CD4-positive, alpha-beta T cell treated with Interleukin-15 for 4 hours (primary cell): ENCODE results near the gene SHROOM3.

ENCODE experiments used
- DNase-seq: peaks from one replicate; pipeline ENCODE4 v3.0.0-alpha.2; 2020; ENCODE audit warnings: low spot score

The SHROOM3 gene

DNA sequence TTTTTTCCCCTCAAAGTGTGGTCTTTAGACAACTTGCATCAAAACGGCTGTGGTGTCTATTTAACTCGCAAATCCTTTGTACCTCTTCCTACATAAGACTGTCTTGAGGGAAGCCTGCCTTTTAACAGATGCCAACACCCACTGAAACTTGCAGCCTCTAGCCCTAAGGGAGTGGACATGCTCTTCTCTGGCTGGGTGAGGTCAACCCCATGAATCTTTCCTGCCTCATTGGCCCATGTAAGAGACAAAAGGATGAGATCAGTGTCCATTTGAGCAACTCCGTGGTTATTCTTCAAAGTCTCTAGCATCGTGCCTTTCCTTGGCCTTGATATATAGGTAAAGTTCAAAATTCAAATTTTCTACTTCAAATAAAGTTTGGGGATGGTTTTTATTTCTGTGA lies 134.7 kb downstream of the SHROOM3 start:
- DNase-seq = no peak

DNA sequence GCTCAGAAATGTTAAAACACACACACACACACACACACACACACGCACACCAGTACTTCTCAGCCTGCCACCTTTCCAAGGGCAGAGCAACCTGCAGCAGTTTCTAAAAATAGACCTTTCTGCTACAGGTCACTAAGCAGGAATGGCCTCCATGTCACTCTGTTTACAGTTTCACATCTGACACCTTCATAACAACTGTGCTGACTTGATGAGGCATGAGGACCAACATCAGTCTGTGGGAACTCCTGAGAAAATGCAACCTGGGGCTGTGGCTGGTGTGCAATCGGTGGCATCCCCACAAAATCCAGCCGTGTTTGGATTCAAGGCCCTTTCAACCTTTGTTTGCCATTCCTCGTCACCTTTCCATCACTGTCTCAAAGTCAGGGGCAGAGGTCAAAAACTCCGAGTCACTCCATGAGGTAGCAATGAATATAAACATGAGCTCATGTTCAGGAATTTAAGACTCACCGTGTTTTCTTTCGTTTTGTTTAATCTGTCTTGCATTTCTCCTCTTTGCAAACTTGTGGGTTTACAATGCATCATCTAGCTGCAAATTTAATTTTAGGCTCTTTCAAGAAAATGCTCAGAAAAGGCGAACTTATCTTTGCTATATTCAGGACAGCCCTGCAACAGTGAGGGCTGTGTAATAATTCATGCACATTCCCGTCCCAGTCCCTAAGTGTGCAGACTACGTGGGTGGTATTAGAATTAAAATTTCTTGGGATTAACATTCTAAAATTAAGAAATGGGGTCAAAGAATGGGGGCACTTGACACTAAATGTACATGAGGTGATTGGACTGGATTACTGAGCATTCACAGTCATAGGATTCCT lies 135.3 kb downstream of the SHROOM3 start:
- DNase-seq = no peak

DNA sequence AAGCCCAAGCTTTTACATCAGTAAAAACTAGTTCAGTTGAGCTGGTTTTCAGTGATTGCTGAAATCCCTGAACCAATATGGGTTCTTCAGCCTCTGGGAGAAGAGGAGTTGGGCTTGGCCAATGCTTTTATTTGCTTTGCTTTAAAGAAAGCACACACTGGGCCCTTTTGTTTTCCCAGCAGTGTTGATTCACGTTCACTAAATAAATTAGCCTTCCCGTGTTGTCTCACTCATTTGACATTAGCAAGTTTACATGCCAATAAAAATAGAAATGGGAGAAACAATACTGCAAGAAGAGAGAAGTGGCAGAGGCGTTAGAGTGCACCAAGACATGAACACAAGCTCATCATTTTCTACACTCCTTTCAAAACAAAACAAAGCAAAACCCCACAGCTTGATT lies 136.2 kb downstream of the SHROOM3 start:
- no peak for DNase-seq

DNA sequence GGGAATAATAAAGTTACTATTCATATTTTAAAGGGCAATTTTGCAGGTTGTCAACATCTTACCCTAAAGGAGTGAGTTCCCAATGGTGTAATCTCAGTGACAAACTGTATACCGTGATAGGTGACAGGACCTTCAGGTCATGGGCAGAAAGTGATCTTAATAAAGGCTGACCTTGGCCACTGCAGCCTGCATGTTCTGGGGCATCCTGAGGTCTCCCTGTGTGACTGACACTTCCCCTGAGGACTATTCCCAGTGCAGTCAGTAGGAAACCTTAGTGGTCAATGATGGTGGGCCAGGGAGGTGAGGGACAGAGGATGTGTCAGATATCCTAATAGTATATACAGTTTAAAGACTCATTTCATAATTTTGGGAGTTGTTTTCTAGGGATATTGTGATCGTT lies 137.2 kb downstream of the SHROOM3 start:
- DNase-seq = no peak

DNA sequence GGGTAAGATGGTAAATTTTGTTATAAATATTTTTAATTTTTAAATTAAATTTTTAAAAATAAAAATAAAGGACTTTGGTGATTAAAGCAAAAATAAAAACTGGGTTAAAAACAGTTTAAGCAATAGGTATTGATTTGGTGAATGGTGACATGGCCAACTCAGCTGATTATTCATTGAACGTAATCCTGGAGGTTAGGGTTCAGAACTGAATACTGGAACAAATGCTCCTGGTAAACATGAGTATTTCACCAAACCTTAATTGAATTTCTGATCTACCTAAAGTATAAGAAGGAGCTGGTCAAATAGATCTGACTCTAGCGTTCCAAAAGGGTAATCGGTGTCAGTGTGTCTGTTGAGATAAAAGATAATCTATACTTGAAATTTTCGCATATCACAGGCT lies 141.8 kb downstream of the SHROOM3 start:
- no peak for DNase-seq

DNA sequence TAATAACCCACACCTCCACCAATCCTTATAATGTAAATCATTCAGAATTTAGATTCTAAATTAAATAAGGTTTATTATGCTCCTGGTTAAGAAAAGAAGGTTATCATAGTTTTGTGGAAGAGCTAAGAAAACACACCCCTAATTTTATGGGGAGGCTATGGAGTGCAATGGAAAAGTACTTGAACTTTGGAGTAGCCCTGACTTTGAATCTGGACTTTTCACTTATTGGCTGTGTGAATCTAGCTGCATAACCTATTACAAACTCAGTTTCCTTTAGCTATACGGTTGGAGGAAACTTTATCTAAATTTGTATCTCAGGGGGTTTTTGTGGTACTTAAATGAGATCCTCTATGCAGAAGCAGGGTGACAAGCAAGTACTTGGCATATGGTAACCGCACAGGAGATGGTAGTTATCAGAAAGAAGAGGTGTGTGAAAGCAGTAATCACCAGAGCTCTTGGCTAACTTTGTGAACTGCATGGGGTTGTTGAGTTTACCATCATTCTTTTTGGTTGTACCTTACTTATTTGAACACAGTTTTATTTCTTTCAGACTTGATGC lies 143.1 kb downstream of the SHROOM3 start:
- DNase-seq = no peak

DNA sequence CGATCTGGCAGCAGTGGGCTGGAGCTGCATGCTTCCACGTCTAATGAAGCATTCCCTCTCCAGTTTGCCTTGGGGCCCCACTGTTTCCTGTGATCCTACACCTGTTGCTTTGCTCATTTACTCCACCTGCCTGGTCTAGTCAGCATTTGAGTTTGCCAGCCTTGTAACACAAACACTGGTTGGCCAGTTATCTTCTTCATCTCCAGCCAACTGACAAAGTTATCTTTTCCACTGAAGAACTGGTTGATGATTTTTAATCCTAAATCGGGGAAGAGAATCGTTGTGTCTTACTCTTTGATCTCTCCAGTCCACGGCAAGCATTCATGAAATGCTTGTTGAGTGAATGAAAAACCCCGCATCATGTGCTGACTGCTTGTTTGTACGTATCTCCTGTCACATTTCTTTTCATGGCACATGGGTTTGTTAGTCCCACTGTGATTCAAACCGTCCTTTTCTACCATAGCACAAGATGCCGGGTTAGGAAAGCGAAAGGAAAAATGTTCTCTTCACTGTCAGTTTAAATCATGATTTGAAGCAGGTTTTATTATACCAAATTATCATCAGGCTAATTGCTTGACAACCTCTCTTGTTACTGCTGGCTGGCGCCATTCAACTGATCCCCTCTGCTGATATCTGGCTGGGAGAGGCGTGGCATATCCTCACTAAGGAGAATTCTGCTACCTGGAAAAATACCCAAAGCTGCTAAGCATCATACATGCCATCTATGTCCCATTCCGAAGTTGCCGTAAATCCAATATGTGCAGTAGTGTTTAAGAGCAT lies 144.8 kb downstream of the SHROOM3 start:
- DNase-seq = no peak

DNA sequence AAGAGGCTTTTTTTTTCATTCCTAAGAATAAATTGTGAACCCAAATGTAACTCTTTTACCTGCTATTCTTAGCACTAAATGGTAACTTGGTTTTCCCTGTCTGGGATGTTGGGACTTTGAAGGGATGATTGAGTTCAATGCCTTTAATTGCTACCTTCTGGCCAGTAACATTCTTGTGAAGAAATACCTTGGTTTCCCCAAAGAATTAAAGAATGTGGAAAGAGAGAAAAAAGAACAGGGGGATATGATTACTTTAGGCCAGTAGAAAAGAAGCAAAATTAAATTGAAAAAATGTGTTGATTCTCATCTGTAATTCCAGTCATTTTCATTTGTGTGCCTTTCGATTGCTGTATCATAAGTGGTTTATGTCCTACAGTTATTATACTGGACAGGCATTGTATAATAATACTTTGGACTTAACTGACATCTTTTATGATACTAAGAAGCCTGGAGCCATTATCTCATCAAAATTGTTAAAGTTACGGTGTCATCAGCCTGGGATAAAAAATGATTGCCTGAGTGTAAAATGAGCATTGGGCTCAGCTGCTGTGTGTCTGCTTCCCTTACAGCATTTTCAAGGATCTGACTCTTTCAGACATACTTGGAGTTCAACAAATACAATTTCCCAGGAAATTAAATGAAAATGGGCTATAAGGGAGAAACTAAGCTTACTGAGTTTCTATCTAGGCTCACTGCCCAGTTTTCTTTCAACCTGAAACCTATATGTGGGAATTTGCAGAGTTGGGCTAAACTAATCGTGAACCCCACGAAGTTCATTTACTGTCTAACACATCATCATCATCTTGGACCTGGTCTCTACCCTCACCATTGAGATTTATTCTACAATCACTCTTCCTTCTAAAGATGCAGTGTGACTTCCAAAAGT lies 146.3 kb downstream of the SHROOM3 start:
- DNase-seq = no peak

DNA sequence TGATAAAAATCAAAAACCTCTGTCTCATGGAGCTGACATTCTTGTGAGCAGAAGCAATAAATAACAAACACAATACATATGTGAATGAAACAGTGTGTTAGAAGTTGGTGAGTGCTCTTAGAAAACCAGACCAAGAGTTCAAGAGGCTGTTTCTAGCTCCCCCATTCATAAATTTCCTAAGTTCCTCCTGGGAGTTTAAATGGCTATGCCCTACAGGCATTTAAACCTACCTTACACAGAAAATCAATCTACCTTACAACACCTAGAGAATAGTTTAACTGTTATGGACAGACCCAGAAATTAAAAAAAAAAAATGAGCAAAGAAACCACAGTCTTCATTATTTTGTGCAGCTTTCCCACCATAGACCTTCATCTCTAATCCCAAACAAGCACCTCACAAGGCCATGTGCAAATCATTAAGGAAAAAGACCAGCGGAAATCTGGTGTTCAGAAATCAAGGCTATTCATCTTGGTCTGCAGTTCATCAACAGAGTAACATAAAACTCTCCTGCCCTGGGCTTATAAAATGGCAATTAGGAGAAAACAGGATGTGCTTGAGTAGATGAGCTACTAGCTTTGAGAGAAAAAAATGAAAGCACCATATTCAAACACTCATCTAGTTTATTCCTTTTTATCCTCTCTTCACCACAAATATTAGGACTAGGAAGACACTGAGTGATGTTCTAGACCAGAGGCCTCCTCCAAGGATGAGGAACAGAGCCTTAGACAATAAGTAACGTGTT lies 147.2 kb downstream of the SHROOM3 start:
- no peak for DNase-seq

DNA sequence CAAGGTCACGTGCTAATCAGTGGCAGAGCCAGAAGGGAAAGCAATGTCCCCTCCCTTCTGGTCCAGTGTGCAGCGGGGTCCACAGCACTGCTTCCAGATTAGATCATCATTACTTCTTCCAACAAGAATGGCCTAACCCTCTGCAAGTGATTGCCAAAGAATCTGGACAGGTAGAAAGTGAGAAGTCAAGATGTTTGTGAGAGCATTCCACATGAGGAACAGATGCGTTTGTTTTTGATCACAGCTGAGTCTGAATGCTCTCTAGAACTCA lies 147.7 kb downstream of the SHROOM3 start:
- no peak for DNase-seq

DNA sequence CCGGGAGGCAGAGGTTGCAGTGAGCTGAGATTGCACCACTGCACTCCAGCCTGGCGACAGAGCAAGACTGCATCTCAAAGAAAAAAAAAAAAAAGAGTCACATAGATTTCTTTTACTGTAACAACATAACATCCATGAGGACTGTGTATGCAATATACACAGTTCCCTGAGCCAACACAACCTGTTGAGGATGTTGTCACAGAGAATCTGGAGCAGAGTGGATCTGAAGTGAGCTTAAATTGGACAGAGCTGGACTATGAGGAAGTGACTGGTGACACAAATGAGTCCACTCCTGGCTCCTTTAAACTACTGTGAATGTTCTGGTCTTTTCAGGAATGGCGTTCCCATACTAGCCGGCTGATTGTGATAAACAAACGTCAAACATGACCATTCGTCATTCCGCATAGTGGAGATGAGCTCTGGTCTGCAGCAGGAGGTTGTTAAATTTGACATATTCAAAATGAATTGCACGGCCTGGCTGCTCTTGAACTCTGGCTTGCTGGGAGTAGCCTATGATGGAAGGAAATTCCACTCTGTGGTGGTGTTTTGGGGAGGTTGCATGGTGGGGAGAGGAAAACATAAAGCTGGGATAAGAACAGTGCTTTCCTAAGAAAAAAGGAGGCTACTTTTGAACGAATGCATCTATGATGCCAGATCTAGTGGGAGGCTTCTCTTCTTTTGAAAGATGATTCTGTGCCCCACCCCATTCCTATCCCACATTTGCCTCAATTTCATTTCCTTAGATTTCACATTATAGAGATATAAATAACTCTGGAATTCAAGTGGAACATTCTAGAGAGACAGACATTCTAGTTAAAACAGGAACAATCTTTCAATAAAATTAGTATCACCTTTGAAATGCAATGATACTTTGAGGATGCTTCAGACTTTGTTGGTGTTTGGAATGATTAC lies 149.5 kb downstream of the SHROOM3 start:
- no peak for DNase-seq

DNA sequence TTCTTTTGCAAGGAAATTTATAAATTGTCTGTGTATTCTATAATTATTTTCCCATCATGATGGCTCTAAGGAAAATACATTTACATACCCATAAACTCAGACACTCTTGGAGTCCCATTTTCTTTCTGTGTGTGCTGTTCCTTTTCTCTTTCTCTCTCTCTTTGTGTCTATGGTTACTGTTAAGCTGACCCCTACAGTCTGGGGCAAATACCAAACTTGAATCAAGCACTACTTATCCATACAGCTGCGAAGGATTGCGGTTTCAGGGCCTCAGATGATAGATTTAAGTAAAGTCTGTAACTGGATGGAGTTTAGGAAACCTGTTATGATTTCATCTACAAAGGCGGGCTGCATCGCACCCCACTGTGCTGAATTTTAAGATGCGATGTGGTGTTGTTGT lies 150.2 kb downstream of the SHROOM3 start:
- no peak for DNase-seq

DNA sequence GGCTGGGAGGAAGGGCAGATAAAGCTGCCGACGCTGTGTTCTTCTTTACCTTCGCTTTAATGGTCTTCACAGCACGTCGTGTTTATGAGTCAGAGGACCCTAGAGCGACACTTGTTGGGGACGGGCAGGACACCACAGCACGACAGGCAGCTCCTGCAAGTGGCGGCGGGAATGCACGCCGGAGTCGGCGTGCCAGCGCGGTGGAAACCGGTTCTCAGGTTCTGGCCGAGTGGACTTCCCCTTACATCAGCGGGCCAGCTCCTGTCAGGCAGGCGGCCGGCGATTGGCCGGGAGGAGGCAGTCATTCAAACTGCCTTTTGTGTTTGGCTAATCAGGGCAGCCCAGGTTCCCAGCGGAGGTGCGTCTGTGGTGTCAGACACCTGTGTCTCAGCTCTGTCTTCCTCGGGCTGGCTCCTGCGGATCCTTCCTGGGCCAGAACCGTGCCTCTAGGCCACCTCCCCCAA lies 150.9 kb downstream of the SHROOM3 start:
- no peak for DNase-seq

DNA sequence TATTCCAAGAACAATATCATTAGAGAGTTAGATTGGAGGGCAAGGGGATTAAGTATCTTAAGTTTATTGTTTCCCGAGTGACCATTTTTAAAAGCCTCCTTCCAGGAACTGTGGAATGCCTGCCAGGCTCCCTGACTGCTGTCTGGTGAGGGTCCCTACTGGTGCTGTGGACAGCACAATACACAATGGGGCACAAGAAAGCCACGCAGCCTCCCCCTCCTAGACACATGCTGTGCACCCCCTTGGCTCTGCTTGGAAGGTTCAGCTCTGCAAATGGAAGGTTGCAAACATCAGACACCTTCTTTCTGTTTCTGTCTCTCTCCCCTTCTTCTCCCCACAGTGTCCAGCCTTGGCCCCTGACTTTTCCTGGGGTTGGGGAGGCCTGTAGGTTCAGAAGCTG lies 153.2 kb downstream of the SHROOM3 start:
- DNase-seq = no peak

DNA sequence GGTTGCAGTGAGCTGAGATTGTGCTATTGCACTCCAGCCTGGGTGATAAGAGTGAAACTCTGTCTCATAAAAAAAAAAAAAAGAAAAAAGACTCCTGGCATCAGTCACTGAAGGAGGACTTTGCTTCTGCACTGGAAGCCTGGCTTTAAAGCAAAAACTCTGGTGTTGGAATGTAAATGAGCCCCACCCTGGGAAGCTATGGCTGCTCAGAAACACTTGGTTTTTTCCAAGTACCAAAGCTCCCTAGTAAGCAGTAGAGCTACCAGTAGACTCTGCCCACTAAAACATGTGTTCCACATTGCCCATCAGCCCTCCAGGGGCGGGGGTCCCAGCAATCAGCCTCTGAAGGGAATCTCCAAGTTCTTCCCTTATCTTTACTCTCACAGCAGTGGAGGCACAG lies 154.4 kb downstream of the SHROOM3 start:
- no peak for DNase-seq

DNA sequence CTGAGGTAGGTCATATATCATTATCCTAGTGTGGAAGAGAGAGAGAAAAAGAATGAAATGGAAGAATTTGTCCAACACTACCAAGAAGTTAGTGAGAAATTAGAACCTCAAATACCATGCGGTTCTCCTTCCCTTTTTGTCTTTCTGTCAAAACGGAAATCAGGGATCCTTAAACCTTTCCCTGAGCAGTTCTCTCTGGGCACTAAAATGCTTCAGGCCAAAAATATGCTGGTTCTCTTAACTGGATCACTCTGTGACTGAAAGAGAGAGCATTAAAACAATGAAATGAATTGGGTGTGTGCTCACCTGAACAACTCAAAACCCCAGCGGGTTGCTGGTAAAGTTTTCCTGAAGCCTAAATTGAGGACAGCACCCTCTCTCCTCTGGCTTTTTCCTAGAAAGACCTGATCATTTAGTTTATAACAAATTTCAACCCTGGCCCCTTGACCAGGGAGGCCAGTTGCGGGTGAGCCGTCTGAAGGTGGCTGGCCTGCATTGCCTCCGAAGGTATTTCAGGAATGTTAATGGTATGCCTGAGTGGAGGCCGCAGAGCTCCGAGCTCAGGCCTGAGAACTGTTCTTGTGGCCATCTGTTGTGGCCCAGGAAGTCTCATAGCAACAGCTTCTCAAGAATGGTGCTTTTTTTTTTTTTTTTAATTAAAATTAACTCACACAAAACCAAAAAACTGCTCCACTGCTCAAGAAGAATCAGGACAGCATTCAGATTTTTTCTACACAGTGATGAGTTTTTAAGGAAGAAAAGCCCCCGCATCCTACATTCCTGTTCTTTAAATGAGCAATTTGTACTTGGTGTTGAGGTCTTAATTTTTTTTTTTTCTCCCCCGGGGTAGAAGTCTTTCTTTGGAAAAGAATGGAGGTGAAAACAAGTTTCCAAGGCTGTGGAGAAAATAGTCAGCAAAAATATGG lies 155.1 kb downstream of the SHROOM3 start:
- DNase-seq = no peak

DNA sequence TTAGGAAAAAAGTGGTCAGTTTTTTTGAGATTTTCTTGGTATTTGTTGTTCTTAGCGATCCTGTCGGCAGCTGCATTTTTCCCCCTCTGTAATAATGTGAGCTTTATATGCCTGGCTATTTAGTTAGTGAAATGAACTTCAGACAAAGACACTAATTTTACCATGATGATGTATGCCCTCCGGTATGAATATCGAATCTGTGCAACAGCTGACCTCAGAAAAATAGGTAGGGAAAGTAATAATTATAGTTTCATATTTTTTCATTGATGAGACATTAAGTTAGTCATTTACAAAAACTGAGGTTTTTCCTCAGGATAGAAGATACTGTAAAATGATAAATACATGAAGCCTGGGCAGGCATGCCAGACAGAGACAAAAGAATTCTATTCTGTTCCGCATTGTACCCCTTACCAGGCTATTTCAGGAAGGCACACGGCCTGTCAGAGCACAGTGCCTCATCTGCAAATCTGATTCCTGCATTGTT lies 155.8 kb downstream of the SHROOM3 start:
- DNase-seq = no peak

DNA sequence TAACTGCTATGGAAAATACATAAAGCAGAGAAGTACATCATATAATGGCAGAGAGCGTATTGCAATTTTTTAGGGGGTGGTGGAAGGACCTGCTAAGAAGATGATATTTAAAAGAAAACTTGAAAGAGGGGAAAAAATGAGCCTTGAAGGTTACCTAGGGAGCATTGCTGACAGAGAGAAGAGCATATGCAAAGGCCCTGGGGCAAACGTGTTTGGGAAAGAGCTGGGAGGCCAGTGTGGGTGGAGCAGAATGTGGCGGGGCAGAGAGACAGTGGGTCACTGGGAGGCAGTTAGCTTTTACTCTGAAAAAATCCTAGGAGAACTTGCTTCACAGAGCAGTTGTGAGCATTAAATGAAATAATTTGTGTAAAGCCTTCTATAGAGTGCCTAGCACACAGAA lies 157.0 kb downstream of the SHROOM3 start:
- no peak for DNase-seq

DNA sequence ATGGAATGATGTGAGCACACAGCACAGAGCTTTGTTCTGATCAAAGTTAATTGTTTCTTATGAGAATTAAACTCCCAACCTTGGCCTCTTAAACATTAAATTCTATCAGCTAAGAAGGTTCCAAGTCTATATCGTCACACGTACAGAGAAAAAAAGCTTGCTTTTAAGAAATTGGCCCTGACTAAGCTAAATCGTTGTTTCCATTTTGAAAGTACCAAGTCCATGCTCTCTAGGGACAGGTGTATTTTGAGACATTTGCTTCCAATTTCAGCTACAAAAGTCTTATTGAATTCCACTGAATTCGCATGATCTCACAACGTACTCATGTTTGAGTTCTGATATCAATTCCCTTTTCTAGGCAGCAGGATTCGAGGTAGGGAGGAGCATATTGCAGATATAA lies 157.4 kb downstream of the SHROOM3 start:
- no peak for DNase-seq
